Tibial nerve (tissue), 4 donors: ENCODE data around the gene SNTB2. TPM values are rescaled to one million over a fixed set of nuclear protein-coding genes. Genes with fewer than 3 reads are reported as not detected.
A peak's percentile ranks its signal among the peaks of the same experiment; 100 is the strongest.

ENCODE experiments used
- DNase-seq, 2 donors: peaks; one replicate each; pipeline ENCODE4 v3.0.0-alpha.2; 2019; ENCODE audit warnings: low spot score in 2 of 2
- H3K27ac ChIP-seq, 4 donors: fragments of 200-600 bp; sonication (generic) in 3 of 4; one replicate each; pipeline ENCODE4 v1.5.1; 2017 to 2019; ENCODE audit warnings: mild to moderate bottlenecking in 1 of 4
- H3K27me3 ChIP-seq, 2 donors: fragments of 200-600 bp; sonication (generic) in 1 of 2; one replicate each; pipeline versions ENCODE4 v1.5.1 to v1.6.0; 2017 to 2019
- H3K36me3 ChIP-seq, 3 donors: fragments of 200-600 bp; sonication (generic); one replicate each; pipeline ENCODE4 v1.5.1; 2018 to 2019
- H3K4me1 ChIP-seq, 4 donors: fragments of 200-600 bp; sonication (generic) in 3 of 4; one replicate each; pipeline ENCODE4 v1.5.1; 2017 to 2019
- H3K4me3 ChIP-seq, 4 donors: fragments of 200-600 bp; sonication (generic) in 3 of 4; one replicate each; pipeline ENCODE4 v1.5.1; 2017 to 2019; ENCODE audit warnings: mild to moderate bottlenecking in 1 of 4, moderate library complexity in 1 of 4
- H3K9me3 ChIP-seq, 4 donors: fragments of 200-600 bp; sonication (generic) in 3 of 4; one replicate each; pipeline ENCODE4 v1.5.1; 2017 to 2019
- CTCF ChIP-seq, 5 experiments: fragments of 200-600 bp in 3 of 5; fragments of 450-650 bp in 2 of 5; sonication (generic) in 3 of 5; IDR thresholded peaks; one replicate each; pipeline ENCODE4 v1.5.1; 2016 to 2019; ENCODE audit warnings: antibody characterized with exemption in 5 of 5, mild to moderate bottlenecking in 3 of 5, moderate library complexity in 2 of 5
- EP300 ChIP-seq, 2 donors: sonication (generic); formaldehyde crosslinking; IDR thresholded peaks; one replicate each; pipeline ENCODE4 v1.6.1; 2017; ENCODE audit warnings: antibody characterized with exemption in 2 of 2, mild to moderate bottlenecking in 1 of 2
- POLR2A ChIP-seq, 2 donors: fragments of 450-650 bp; IDR thresholded peaks; one replicate each; pipeline ENCODE4 v1.6.1; 2017; ENCODE audit warnings: antibody characterized with exemption in 2 of 2, mild to moderate bottlenecking in 2 of 2, moderate library complexity in 2 of 2
- WGBS, 2 donors: methylation state at CpG; one replicate each; pipeline ENCODE4 v1.1.5; 2018; 5-methylcytosine and 5-hydroxymethylcytosine counted together
- total RNA-seq, 4 donors: library from RNA; depleted of rRNA; stranded (reverse); fragments of >200 nt; gene quantifications; one replicate each; pipeline ENCODE4 v1.1.0, GENCODE V29; 2016

Gene SNTB2
- total RNA-seq, 4 donors from 2014 or later = 33.1 to 50.2 (median 37.7) TPM

GRCh38 chr16:69334696-69335095, 147.7 kb downstream of the SNTB2 start:
- Histone ChIP-seq H3K9me3 (no peaks in the 10 kb centered on the region), H3K27ac (no peak overlapping the region), H3K4me3 (no peak overlapping the region), H3K27me3 (no peaks in the 10 kb centered on the region), H3K4me1 (peaks cover 0 to 55% (median 13%) of the 10 kb centered on the region in 4 donors), H3K36me3 (peaks cover 0 to 52% (median 13%) of the 10 kb centered on the region in 3 donors)
- no peak for TF ChIP-seq POLR2A (IDR thresholded peaks at IDR 0.05)
- no peak for TF ChIP-seq EP300 (IDR thresholded peaks at IDR 0.05)
- no peak for TF ChIP-seq CTCF (IDR thresholded peaks at IDR 0.05)
- 88 to 95% methylated on average over 8 to 9 of the region's 9 CpGs for WGBS, 2 donors
- no peak for DNase-seq

GRCh38 chr16:69338557-69339288, 151.8 kb downstream of the SNTB2 start:
- H3K36me3 ChIP-seq = peaks cover 0 to 52% (median 6%) of the 10 kb centered on the region in 3 donors
- no peaks in the 10 kb centered on the region for H3K27me3 ChIP-seq
- peaks cover 0 to 58% (median 23%) of the 10 kb centered on the region in 4 donors for H3K4me1 ChIP-seq
- H3K27ac ChIP-seq = peak overlapping the region; percentile 38 to 94 (median 91)
- TF ChIP-seq POLR2A (IDR thresholded peaks at IDR 0.05) (no peak), EP300 (IDR thresholded peaks at IDR 0.05) (no peak), CTCF (IDR thresholded peaks at IDR 0.05) (no peak)
- 18 to 23% methylated on average over 45 to 46 of the region's 46 CpGs for WGBS, 2 donors
- peak overlapping the region; percentile 66 to 100 (median 84) for H3K4me3 ChIP-seq
- no peaks in the 10 kb centered on the region for H3K9me3 ChIP-seq
- no peak for DNase-seq

GRCh38 chr16:69339289-69340094, 152.5 kb downstream of the SNTB2 start, which contains the start of the genes COG8 and NIP7:
Gene COG8 (minus strand): TSS chr16:69339564. CDS start chr16:69339552, 12 bp downstream.
Gene NIP7 (plus strand): TSS chr16:69339772. CDS start chr16:69339830, 58 bp downstream.
- Histone ChIP-seq H3K4me3 (peak within 1 kb of the TSS; percentile 66 to 100 (median 84)), H3K27me3 (no peaks in the 10 kb centered on the region), H3K9me3 (no peaks in the 10 kb centered on the region), H3K27ac (peak within 1 kb of the TSS; percentile 38 to 94 (median 91)), H3K36me3 (peaks cover 0 to 51% (median 5%) of the 10 kb centered on the region in 3 donors), H3K4me1 (peaks cover 0 to 50% (median 23%) of the 10 kb centered on the region in 4 donors)
- TF ChIP-seq CTCF (IDR thresholded peaks at IDR 0.05) (peak; percentile 82 to 95 (median 94)), EP300 (IDR thresholded peaks at IDR 0.05) (peak; percentile 81 to 94), POLR2A (IDR thresholded peaks at IDR 0.05) (peak in 1 of 2 donors; percentile 57)
- WGBS, 2 donors = 0 to 1% methylated on average over 50 to 65 of the region's 77 CpGs
- peak; percentile 94 to 99 for DNase-seq

DNA sequence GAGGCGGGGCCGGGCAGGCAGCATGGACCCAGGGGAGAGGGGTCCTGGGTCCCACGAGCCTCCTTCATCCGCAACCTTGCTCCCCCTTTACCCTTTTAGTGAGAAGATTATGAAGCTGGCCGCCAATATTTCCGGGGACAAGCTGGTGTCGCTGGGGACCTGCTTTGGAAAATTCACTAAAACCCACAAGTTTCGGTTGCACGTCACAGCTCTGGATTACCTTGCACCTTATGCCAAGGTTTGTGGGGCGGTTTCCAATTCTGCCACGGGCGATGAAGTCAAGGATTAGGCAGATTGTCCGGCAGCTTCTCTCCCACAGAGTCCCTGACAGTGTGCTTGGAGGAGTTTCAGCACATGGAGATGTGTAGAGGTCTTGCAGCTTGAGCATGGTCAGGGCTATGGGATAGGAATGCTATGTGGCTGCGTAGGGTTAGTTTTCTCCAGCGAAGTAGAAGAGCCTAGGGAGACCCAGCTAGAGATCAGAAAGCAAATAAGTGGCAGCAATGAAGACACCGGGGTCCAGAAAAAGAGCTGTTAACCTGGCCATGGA, 153.2 kb downstream of the SNTB2 start:
- DNase-seq = no peak
- peaks cover 0 to 44% (median 0%) of the 10 kb centered on the region in 3 donors for H3K36me3 ChIP-seq
- WGBS, 2 donors = 6 to 8% methylated on average over 16 of the region's 16 CpGs
- TF ChIP-seq EP300 (IDR thresholded peaks at IDR 0.05) (no peak), CTCF (IDR thresholded peaks at IDR 0.05) (no peak), POLR2A (IDR thresholded peaks at IDR 0.05) (no peak)
- H3K27ac ChIP-seq = peak overlapping the region in 2 of 4 donors; percentile 93 to 94
- peak overlapping the region; percentile 66 to 100 (median 84) for H3K4me3 ChIP-seq
- peaks cover 0 to 49% (median 23%) of the 10 kb centered on the region in 4 donors for H3K4me1 ChIP-seq
- no peaks in the 10 kb centered on the region for H3K9me3 ChIP-seq
- H3K27me3 ChIP-seq = no peaks in the 10 kb centered on the region
